T-cell (primary cell): Measurements from ENCODE around the gene ALDH3A2. TPM values are rescaled to one million over a fixed set of nuclear protein-coding genes. Genes with fewer than 3 reads are reported as not detected.

Experiments
- ATAC-seq, 4 experiments: fragments of 200-7000 bp in 3 of 4; fragments of 150-1000 bp in 1 of 4; cut with Tn5 transposase; replicated peaks in 1 of 4; 1 replicate in 3 of 4; 2 replicates in 1 of 4; pipeline ENCODE4 v1.10.0; 2021; ENCODE audit warnings: moderate library complexity in 3 of 4, mild to moderate bottlenecking in 2 of 4, moderate number of reproducible peaks in 1 of 4
- CTCF ChIA-PET, 2 donors: fragments of 300-600 bp; sonication (Branson Sonifier 250); formaldehyde crosslinking; loops; one replicate each; lab custom pipeline; 2022; ENCODE audit warnings: antibody characterized with exemption in 2 of 2; lab: Charles Lee
- POLR2A ChIA-PET, 2 donors: fragments of 300-600 bp; sonication (Branson Sonifier 250); formaldehyde crosslinking; loops; one replicate each; lab custom pipeline; 2022; ENCODE audit warnings: antibody characterized with exemption in 2 of 2; lab: Charles Lee
- DNase-seq, 35 experiments: peaks; one replicate each; pipeline versions ENCODE4 v3.0.0 to v3.0.0-alpha.2; 2013 to 2023
- H3K27ac ChIP-seq: one replicate; pipeline ENCODE4 v1.5.1; 2013; ENCODE audit warnings: low read length
- H3K27me3 ChIP-seq, 2 experiments: replicated peaks in 1 of 2; 1 replicate in 1 of 2; 2 replicates in 1 of 2; pipeline versions ENCODE4 v1.6.1 to v1.7.0; 2013; ENCODE audit warnings: low read length in 1 of 2, mixed read lengths in 1 of 2; ENCODE audit not compliant: control insufficient read depth in 2 of 2, insufficient read depth in 2 of 2; ENCODE audit errors: extremely low read depth in 1 of 2
- H3K36me3 ChIP-seq, 2 donors: 1 replicate in 1 of 2; 2 replicates in 1 of 2; pipeline versions ENCODE4 v1.6.1 to v1.7.0; 2013; ENCODE audit warnings: low read length in 1 of 2; ENCODE audit not compliant: control insufficient read depth in 2 of 2, insufficient read depth in 1 of 2; ENCODE audit errors: extremely low read depth in 1 of 2
- H3K4me1 ChIP-seq, 2 experiments: 1 replicate in 1 of 2; 2 replicates in 1 of 2; pipeline versions ENCODE4 v1.6.1 to v1.7.0; 2013; ENCODE audit warnings: low read length in 2 of 2, mixed read lengths in 1 of 2; ENCODE audit not compliant: insufficient read depth in 2 of 2, control insufficient read depth in 1 of 2; ENCODE audit errors: extremely low read depth in 1 of 2
- H3K4me3 ChIP-seq, 2 donors: 1 replicate in 1 of 2; 2 replicates in 1 of 2; pipeline versions ENCODE4 v1.5.1 to v1.7.0; 2013; ENCODE audit warnings: mild to moderate bottlenecking in 2 of 2, low read length in 1 of 2, moderate library complexity in 1 of 2; ENCODE audit not compliant: control insufficient read depth in 1 of 2; ENCODE audit errors: extremely low read depth in 1 of 2
- H3K9me3 ChIP-seq: 2 replicates; pipeline ENCODE4 v1.7.0; 2013
- H3K27ac Mint-ChIP-seq, 2 donors: one replicate each; pipeline ENCODE4 v1.8.0; 2020 to 2021; ENCODE audit warnings: mild to moderate bottlenecking in 2 of 2, mixed read lengths in 2 of 2
- H3K27me3 Mint-ChIP-seq, 2 donors: one replicate each; pipeline ENCODE4 v1.8.0; 2021 to 2022; ENCODE audit warnings: mixed read lengths in 2 of 2
- H3K36me3 Mint-ChIP-seq: one replicate; pipeline ENCODE4 v1.8.0; 2021; ENCODE audit warnings: mixed read lengths
- H3K4me1 Mint-ChIP-seq, 3 donors: one replicate each; pipeline ENCODE4 v1.8.0; 2020 to 2022; ENCODE audit warnings: mixed read lengths in 3 of 3, mild to moderate bottlenecking in 1 of 3
- H3K4me3 Mint-ChIP-seq, 3 donors: one replicate each; pipeline ENCODE4 v1.8.0; 2020 to 2022; ENCODE audit warnings: mild to moderate bottlenecking in 3 of 3, mixed read lengths in 3 of 3, moderate library complexity in 3 of 3
- H3K9me3 Mint-ChIP-seq, 3 donors: one replicate each; pipeline ENCODE4 v1.8.0; 2020 to 2022; ENCODE audit warnings: mixed read lengths in 3 of 3
- WGBS: methylation state at CpG from one replicate; pipeline ENCODE4 v1.1.5; 2013; ENCODE audit warnings: missing lambda C conversion rate; ENCODE audit not compliant: insufficient coverage; 5-methylcytosine and 5-hydroxymethylcytosine counted together
- total RNA-seq, 35 experiments: library from RNA in 6 of 35; stranded (reverse) in 6 of 35; fragments of 120-200 nt in 1 of 35; gene quantifications; one replicate each; pipeline versions ENCODE4 v1.2.1 to v1.2.4 and lab custom pipeline; 2013 to 2026

The ALDH3A2 gene
- total RNA-seq, 5 donors from 2014 or later (not counting 1 experiment from before 2014, with no cell fraction given), result 21.9 to 38.0 (median 35.7) TPM

DNA sequence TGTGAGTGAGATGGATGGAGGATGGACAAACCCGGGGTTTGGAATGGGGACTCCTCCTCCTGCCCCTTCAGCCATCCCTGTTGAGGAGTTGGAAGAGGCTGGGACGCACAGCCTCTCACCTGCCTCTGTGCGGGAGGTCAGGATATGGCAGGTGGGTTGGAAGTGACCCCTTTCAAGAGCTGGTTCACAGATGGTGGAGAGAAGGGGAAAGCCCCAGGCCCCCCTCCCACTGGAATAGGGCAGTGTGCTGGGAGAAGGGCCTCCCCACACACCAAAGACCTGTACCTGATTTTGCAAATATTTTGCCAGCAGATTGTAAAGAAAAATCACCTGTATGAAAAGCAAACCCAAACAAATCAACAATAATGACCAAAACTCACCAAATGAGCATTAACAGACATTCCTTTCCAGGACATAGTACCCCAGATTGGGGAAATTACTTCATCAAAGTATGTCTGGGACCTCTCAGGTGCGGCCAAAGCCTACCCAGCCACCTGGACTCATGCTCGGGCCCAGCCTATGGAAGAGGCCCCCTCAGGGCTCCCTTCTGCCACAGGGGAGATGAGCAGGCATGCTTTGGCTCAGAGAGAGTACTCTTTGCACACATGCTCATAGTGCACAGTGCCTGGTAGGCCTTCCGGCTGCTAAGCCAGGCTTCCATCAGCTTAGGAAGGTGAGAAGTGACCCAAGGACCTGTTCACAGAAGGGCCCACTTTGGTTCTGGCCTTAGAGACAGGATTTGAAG, 60.1 kb downstream of the ALDH3A2 start:
- POLR2A ChIA-PET, result no interaction called here
- no peaks in the 10 kb centered on the region for H3K9me3 ChIP-seq
- Mint-ChIP-seq H3K27ac (no peak overlapping the region), H3K4me1 (no peaks in the 10 kb centered on the region), H3K36me3 (no peaks in the 10 kb centered on the region), H3K4me3 (no peak overlapping the region), H3K9me3 (no peaks in the 10 kb centered on the region), H3K27me3 (no peaks in the 10 kb centered on the region)
- H3K27ac ChIP-seq, result no peak overlapping the region
- H3K36me3 ChIP-seq, result no peaks in the 10 kb centered on the region
- ATAC-seq, result no peak
- DNase-seq, result no peak
- no peaks in the 10 kb centered on the region for H3K4me1 ChIP-seq
- H3K4me3 ChIP-seq, result no peak overlapping the region
- CTCF ChIA-PET, result no interaction called here
- no peaks in the 10 kb centered on the region for H3K27me3 ChIP-seq
- WGBS, result 77% methylated on average over 4 of the region's 6 CpGs

- ATAC-seq (no peak), DNase-seq (no peak)
- H3K4me3 Mint-ChIP-seq, result no peak overlapping the region
- H3K9me3 ChIP-seq, result no peaks in the 10 kb centered on the region
- no peak overlapping the region for H3K27ac ChIP-seq
- no peaks in the 10 kb centered on the region for H3K27me3 ChIP-seq
- no peak overlapping the region for H3K27ac Mint-ChIP-seq
- no peaks in the 10 kb centered on the region for H3K4me1 ChIP-seq
- CTCF ChIA-PET, result no interaction called here
- no peaks in the 10 kb centered on the region for H3K36me3 Mint-ChIP-seq
- H3K27me3 Mint-ChIP-seq, result no peaks in the 10 kb centered on the region
- H3K36me3 ChIP-seq, result no peaks in the 10 kb centered on the region
- WGBS, result 83% methylated on average over 1 of the region's 3 CpGs
- no peaks in the 10 kb centered on the region for H3K4me1 Mint-ChIP-seq
- POLR2A ChIA-PET, result no interaction called here
- H3K4me3 ChIP-seq, result no peak overlapping the region
- no peaks in the 10 kb centered on the region for H3K9me3 Mint-ChIP-seq
These were observed 61.3 kb downstream of the ALDH3A2 start for GRCh38 chr17:19709841-19710240.

- H3K27ac Mint-ChIP-seq, result no peak overlapping the region
- POLR2A ChIA-PET, result no interaction called here
These were observed 64.0 kb downstream of the ALDH3A2 start for GRCh38 chr17:19712436-19713004.

GRCh38 chr17:19713462-19713861, 64.9 kb downstream of the ALDH3A2 start:
- Mint-ChIP-seq H3K36me3 (no peaks in the 10 kb centered on the region), H3K27me3 (no peaks in the 10 kb centered on the region), H3K27ac (no peak overlapping the region), H3K9me3 (no peaks in the 10 kb centered on the region), H3K4me3 (no peak overlapping the region), H3K4me1 (no peaks in the 10 kb centered on the region)
- Histone ChIP-seq H3K27ac (no peak overlapping the region), H3K4me1 (no peaks in the 10 kb centered on the region), H3K9me3 (no peaks in the 10 kb centered on the region), H3K4me3 (no peak overlapping the region), H3K27me3 (peaks cover 0 to 8% of the 10 kb centered on the region in 2 experiments), H3K36me3 (no peaks in the 10 kb centered on the region)
- no peak for ATAC-seq
- ChIA-PET POLR2A (no interaction called here), CTCF (no interaction called here)
- WGBS, result 90% methylated on average over 7 of the region's 16 CpGs
- DNase-seq, result no peak

More at GRCh38 chr17:19712436-19713004, 64.0 kb downstream of the ALDH3A2 start:
- WGBS, result 84% methylated on average over 7 of the region's 12 CpGs
- peaks cover 0 to 8% of the 10 kb centered on the region in 2 experiments for H3K27me3 ChIP-seq
- no peaks in the 10 kb centered on the region for H3K4me1 Mint-ChIP-seq
- H3K9me3 ChIP-seq, result no peaks in the 10 kb centered on the region
- no peaks in the 10 kb centered on the region for H3K36me3 ChIP-seq
- H3K27ac ChIP-seq, result no peak overlapping the region
- ATAC-seq, result no peak
- no peaks in the 10 kb centered on the region for H3K27me3 Mint-ChIP-seq
- CTCF ChIA-PET, result no interaction called here
- no peaks in the 10 kb centered on the region for H3K9me3 Mint-ChIP-seq
- H3K4me3 Mint-ChIP-seq, result no peak overlapping the region
- H3K36me3 Mint-ChIP-seq, result no peaks in the 10 kb centered on the region
- no peaks in the 10 kb centered on the region for H3K4me1 ChIP-seq
- no peak overlapping the region for H3K4me3 ChIP-seq
- no peak for DNase-seq

- ChIA-PET POLR2A (no interaction called here), CTCF (no interaction called here)
- H3K4me3 Mint-ChIP-seq, result no peak overlapping the region
- peaks cover 0 to 8% of the 10 kb centered on the region in 2 experiments for H3K27me3 ChIP-seq
- H3K27ac Mint-ChIP-seq, result no peak overlapping the region
- H3K9me3 Mint-ChIP-seq, result no peaks in the 10 kb centered on the region
- no peaks in the 10 kb centered on the region for H3K4me1 Mint-ChIP-seq
- DNase-seq (no peak), ATAC-seq (no peak)
- H3K36me3 Mint-ChIP-seq, result no peaks in the 10 kb centered on the region
- no peaks in the 10 kb centered on the region for H3K27me3 Mint-ChIP-seq
- no peaks in the 10 kb centered on the region for H3K9me3 ChIP-seq
- H3K4me3 ChIP-seq, result no peak overlapping the region
- WGBS, result 91% methylated on average over 28 of the region's 28 CpGs
- no peak overlapping the region for H3K27ac ChIP-seq
- no peaks in the 10 kb centered on the region for H3K36me3 ChIP-seq
- no peaks in the 10 kb centered on the region for H3K4me1 ChIP-seq
These were observed 65.4 kb downstream of the ALDH3A2 start for GRCh38 chr17:19713901-19714361.

GRCh38 chr17:19714542-19715411, 66.2 kb downstream of the ALDH3A2 start:
- H3K4me1 ChIP-seq, result no peaks in the 10 kb centered on the region
- Mint-ChIP-seq H3K4me1 (no peaks in the 10 kb centered on the region), H3K27ac (no peak overlapping the region), H3K4me3 (no peak overlapping the region), H3K27me3 (no peaks in the 10 kb centered on the region), H3K9me3 (no peaks in the 10 kb centered on the region), H3K36me3 (no peaks in the 10 kb centered on the region)
- H3K36me3 ChIP-seq, result no peaks in the 10 kb centered on the region
- no peaks in the 10 kb centered on the region for H3K9me3 ChIP-seq
- ChIA-PET CTCF (no interaction called here), POLR2A (no interaction called here)
- DNase-seq (no peak), ATAC-seq (no peak)
- peaks cover 0 to 8% of the 10 kb centered on the region in 2 experiments for H3K27me3 ChIP-seq
- no peak overlapping the region for H3K27ac ChIP-seq
- H3K4me3 ChIP-seq, result no peak overlapping the region
- 91% methylated on average over 25 of the region's 27 CpGs for WGBS
